ENCODE data around the gene MEGF6. TPM values are rescaled to one million over a fixed set of nuclear protein-coding genes. Genes with fewer than 3 reads are reported as not detected.

The MEGF6 gene
- total and polyA plus RNA-seq, 9 of the 15 experiments (the other 6 are each of a cell fraction or from before 2014, with no cell fraction given), result 0.03 to 1.7 (median 0.24) TPM; not detected in 3

GRCh38 chr1:3625151-3625907 lies 14.0 kb upstream of the MEGF6 start (continued):
- TF ChIP-seq ZNF398 (CRISPR knock-in tag; IDR thresholded peaks at IDR 0.05) (no peak), JUNB (CRISPR knock-in tag; conservative IDR thresholded peaks at IDR 0.05) (no peak), MTF1 (CRISPR knock-in tag; IDR thresholded peaks at IDR 0.05; ENCODE audit: borderline replicate concordance) (no peak), TAF9B (IDR thresholded peaks at IDR 0.05; ENCODE audit: partially characterized antibody) (no peak), NBN (IDR thresholded peaks at IDR 0.05; ENCODE audit: low read depth) (no peak), PHB (CRISPR knock-in tag; IDR thresholded peaks at IDR 0.05) (no peak), EP400 (IDR thresholded peaks at IDR 0.05) (no peak), PTBP1 (IDR thresholded peaks at IDR 0.05; ENCODE audit: low read depth, low read length) (no peak), DEAF1 (CRISPR knock-in tag; IDR thresholded peaks at IDR 0.05) (no peak), ZBTB7A (IDR thresholded peaks at IDR 0.05; ENCODE audit: borderline replicate concordance, control insufficient read depth, low read depth, low read length) (0 out of 2 replicates have a peak, but pooled peaks have one; percentile 28), KLF6 (CRISPR knock-in tag; IDR thresholded peaks at IDR 0.05; ENCODE audit: borderline replicate concordance) (no peak), MED1 (CRISPR knock-in tag; IDR thresholded peaks at IDR 0.05; ENCODE audit: borderline replicate concordance) (no peak)
- TF ChIP-seq, protein P1, sequence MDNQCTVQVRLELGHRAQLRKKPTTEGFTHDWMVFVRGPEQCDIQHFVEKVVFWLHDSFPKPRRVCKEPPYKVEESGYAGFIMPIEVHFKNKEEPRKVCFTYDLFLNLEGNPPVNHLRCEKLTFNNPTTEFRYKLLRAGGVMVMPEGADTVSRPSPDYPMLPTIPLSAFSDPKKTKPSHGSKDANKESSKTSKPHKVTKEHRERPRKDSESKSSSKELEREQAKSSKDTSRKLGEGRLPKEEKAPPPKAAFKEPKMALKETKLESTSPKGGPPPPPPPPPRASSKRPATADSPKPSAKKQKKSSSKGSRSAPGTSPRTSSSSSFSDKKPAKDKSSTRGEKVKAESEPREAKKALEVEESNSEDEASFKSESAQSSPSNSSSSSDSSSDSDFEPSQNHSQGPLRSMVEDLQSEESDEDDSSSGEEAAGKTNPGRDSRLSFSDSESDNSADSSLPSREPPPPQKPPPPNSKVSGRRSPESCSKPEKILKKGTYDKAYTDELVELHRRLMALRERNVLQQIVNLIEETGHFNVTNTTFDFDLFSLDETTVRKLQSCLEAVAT (IDR thresholded peaks at IDR 0.05), result peak in 1 of 2 experiments; percentile 82; a peak in 2 of 4 replicates
- TF ChIP-seq, protein P2, sequence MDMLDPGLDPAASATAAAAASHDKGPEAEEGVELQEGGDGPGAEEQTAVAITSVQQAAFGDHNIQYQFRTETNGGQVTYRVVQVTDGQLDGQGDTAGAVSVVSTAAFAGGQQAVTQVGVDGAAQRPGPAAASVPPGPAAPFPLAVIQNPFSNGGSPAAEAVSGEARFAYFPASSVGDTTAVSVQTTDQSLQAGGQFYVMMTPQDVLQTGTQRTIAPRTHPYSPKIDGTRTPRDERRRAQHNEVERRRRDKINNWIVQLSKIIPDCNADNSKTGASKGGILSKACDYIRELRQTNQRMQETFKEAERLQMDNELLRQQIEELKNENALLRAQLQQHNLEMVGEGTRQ (CRISPR knock-in tag; IDR thresholded peaks at IDR 0.05), result no peak
- TF ChIP-seq, protein P3, sequence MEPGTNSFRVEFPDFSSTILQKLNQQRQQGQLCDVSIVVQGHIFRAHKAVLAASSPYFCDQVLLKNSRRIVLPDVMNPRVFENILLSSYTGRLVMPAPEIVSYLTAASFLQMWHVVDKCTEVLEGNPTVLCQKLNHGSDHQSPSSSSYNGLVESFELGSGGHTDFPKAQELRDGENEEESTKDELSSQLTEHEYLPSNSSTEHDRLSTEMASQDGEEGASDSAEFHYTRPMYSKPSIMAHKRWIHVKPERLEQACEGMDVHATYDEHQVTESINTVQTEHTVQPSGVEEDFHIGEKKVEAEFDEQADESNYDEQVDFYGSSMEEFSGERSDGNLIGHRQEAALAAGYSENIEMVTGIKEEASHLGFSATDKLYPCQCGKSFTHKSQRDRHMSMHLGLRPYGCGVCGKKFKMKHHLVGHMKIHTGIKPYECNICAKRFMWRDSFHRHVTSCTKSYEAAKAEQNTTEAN (CRISPR knock-in tag; IDR thresholded peaks at IDR 0.05), result no peak
- TF ChIP-seq, protein P4, sequence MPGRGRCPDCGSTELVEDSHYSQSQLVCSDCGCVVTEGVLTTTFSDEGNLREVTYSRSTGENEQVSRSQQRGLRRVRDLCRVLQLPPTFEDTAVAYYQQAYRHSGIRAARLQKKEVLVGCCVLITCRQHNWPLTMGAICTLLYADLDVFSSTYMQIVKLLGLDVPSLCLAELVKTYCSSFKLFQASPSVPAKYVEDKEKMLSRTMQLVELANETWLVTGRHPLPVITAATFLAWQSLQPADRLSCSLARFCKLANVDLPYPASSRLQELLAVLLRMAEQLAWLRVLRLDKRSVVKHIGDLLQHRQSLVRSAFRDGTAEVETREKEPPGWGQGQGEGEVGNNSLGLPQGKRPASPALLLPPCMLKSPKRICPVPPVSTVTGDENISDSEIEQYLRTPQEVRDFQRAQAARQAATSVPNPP (IDR thresholded peaks at IDR 0.05; ENCODE audit: borderline replicate concordance, insufficient read depth, insufficient read length), result no peak
- TF ChIP-seq, protein P5, sequence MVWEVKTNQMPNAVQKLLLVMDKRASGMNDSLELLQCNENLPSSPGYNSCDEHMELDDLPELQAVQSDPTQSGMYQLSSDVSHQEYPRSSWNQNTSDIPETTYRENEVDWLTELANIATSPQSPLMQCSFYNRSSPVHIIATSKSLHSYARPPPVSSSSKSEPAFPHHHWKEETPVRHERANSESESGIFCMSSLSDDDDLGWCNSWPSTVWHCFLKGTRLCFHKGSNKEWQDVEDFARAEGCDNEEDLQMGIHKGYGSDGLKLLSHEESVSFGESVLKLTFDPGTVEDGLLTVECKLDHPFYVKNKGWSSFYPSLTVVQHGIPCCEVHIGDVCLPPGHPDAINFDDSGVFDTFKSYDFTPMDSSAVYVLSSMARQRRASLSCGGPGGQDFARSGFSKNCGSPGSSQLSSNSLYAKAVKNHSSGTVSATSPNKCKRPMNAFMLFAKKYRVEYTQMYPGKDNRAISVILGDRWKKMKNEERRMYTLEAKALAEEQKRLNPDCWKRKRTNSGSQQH (CRISPR knock-in tag; IDR thresholded peaks at IDR 0.05), result no peak

Data from K562 (cell line).